Astrocyte of the hippocampus (primary cell): Measurements from ENCODE around the gene TIMM13.

ENCODE experiments used
- DNase-seq: peaks from one replicate; pipeline ENCODE4 v3.0.0; 2011; ENCODE audit warnings: low read depth, low spot score

Gene TIMM13

DNA sequence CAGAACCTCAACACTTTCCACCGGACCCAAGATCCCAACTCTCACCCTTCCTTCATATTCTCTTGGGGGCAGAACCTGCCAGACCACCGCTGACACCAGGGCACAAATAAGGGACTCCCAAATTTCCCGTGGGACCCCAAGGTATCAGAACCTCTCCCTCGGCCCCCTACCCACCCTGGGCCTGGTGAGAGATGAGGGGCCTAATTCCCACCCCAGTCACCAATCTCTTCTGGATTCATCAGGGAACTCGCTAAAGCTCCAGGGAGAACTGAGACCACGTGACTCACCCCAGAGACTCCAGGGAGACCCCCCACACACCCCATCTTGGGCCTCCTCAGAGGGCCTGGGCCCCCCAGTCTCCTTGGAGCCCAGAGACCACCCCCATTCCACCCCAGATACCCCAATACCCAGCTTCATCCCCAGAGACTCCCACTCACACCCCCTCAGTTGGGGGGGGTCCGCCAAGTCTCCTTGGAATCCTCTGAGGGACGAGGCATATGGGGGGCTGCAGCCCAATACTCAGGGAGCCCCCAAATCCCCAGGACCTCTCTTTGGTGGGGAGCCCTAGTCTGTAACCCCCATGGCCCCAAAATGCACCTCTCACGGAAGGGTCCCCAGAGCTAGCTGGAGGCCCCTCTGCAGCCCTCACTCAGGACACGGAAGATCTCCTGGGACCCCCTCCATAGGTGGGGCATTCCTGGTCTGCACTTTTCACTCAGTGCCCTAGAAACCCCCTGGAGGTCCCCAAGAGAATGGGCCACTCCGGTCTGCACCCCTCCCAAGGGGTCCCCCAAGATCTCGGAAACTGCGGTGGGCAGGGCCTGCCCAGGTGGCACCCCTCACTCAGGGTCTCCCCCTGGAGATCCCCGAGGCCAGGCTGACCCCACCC is 27.8 kb upstream of the TIMM13 start:
- no peak for DNase-seq

DNA sequence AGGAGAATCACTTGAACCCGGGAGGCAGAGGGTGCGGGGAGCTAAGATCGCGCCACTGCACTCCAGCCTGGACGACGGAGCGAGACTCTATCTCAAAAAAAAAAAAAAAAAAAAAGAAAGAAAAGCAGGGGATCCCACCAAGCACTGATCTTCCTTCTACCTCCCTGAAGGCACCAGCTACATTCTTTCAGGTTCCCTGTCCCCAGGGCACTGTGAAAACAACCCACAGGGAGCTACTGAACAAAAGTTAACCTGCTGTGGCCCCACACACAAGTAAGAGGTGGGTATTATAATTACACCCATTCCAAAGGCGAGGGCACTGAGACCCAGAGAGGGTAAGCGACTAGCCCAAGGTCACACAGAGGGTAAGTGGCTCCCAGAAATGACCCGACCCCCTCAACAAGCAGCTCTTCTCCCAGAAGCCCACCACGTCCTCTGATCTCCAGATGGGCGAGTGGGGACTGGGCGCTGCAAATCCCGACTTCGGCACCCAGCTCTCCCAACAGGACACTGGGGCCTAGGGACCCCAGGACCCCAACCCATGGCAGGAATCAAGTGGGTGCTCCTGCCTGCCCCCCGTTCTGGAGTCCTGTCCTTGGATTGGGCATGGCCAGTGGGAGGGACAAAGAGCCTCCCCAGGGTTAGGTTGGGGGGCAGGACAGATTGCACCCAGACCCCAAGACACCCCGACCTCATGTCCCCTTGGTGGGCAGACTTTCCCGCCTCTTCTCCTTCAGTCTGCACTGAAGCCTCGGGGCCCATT is 27.0 kb upstream of the TIMM13 start:
- DNase-seq, result no peak

DNA sequence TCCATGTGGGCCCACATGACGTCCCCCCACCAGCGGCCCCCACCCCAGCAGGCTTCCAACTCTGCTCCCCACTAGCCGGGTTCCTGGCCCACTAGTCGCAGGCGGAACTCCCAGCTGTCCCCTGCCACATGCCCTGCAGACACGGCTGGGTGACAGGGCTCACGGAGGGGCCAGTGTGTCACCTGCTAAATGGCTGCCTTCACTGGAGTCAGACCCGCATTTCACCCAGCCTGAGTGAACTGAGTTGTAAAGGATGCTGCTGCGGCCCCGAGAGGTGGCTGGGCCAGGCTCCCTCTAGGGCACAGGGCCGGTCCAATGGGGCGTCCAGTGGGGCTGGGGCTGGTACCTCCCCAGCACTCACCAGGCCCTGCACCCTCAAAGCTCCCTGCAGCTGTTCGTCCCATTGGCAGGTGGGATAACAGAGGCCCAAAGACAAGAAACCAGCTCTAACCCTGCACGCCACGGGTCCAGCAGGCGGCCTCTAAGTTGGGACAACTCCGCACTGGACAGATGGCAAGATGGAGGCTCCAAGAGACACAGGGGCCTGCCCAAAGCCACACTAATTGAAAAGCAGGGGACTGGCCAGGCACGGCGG is 26.1 kb upstream of the TIMM13 start:
- no peak for DNase-seq

DNA sequence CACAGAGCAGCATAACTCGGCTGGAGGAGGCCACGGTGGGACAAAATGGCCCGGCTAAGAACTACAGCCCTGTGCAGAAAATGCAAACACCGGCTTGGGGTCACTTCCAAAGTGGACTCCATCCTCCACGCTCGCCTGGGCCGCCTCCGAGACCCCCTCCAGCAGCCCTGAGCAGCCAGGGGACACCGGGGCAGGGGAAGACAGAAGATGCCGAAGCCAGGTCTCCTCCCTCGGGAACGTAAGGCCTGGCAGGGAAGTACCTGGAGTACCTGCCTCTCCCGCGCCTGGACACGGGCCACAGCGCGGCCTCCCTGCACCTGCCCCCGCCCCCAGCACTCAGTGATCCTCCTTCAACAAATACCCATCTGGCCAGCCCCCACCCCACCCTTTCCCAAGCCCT is 24.4 kb upstream of the TIMM13 start:
- no peak for DNase-seq

DNA sequence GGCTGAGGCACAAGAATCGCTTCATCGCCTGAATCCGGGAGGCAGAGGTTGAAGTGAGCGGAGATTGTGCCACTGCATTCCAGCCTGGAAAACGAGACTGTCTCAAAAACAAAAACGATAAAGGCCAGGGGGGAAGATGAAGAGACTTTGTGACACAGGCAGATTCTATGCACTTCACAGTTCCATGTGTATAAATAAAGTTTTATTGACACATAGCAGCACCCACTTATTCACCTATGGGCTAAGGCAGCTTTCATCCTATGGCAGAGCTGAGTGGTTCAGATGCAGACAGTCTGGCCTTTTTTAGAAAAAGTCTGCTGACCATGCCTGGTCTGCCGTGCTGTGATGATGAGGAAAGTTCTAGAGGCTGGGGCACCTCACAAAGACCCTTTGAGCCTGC is 23.8 kb upstream of the TIMM13 start:
- no peak for DNase-seq

DNA sequence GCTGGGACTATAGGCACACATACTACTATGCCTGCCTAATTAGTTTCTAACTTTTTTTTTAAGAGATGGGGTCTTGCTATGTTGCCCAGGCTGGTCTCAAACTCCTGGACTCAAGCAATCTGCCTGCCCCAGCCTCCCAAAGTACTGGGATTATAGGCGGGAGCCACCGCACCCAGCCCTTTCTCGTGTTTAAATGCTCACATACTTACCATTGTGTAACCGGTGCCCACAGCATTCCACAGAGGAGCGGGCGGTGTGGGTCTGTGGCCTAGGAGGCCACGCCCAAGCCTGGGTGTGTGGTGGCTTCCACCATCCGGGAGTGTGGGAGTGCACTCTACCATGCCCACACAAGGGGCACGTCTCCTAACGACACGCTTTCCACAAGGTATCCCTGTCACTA is 21.6 kb upstream of the TIMM13 start:
- DNase-seq, result peak; percentile 60

DNA sequence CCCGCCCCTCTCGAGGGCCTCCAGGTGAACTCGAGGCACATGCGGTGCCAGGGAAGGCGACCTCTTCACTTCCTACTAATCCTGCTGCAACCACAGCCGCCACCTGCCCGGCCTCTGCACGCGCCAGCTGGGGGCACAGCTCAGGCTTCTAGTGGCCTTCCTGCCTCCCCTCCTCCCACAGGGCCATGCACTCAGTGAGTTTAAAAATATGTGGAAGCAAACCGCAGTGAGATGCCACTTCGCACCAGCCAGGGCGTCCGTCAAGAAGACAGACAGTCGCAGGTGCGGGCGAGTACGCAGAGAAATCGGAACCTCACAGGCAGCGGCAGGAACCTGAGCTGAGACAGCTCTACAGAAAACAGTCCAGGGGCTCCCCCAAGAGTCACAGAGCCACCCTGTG is 19.0 kb upstream of the TIMM13 start:
- no peak for DNase-seq

DNA sequence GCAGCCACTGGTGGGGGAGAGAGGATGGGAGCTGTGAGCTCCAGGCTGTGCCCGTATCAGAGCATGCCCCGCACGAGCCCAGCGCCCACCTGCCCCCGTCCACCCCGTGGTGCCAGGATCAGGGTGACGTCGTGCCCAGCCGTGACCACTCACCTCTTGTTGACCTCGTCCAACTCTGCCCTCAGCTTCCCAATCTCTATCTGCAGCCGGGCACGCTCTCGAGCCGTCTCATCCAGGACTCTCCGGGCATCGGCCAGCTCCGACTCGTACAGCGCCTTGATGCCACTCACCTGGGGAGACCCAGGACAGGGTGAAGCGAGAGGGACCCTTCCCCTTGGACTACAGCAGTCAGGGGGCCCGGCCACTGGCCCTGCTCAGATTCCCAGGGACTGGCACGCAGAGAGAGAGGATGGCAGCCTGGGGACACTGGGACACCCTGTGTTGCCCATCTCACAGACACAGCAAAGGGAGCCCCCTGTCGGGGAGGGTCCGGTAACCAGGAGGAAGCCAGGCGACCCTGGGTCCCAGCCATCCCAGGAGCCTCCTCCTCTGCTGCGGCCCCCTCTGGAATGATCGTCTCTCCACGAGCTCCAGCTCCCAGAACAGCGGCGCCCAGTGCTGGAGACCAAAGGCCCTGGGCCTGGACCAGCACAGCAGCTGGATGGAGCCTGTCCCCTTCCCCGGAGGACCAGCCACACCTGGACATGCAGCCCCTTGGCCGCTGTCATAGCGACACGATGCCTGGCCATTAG is 17.0 kb upstream of the TIMM13 start:
- no peak for DNase-seq

DNA sequence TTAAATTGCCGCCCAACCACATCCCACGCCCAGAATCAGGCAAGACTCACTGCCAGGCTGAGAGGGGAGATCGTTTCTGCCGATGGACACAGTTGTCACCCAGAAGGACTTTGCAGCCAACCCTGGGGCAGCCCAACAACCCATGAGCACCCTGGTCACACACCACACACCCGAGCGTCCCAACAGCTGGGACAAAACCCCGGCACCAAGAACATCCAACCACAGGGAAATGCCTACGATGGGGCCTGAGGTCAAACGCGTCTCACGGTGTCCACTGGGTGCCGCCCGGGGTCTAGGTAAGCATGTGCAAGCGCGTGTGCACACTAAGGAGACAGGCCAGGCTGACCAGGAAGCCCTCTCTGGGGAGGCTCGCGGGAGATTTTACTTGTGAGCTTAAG is 16.4 kb upstream of the TIMM13 start:
- no peak for DNase-seq

DNA sequence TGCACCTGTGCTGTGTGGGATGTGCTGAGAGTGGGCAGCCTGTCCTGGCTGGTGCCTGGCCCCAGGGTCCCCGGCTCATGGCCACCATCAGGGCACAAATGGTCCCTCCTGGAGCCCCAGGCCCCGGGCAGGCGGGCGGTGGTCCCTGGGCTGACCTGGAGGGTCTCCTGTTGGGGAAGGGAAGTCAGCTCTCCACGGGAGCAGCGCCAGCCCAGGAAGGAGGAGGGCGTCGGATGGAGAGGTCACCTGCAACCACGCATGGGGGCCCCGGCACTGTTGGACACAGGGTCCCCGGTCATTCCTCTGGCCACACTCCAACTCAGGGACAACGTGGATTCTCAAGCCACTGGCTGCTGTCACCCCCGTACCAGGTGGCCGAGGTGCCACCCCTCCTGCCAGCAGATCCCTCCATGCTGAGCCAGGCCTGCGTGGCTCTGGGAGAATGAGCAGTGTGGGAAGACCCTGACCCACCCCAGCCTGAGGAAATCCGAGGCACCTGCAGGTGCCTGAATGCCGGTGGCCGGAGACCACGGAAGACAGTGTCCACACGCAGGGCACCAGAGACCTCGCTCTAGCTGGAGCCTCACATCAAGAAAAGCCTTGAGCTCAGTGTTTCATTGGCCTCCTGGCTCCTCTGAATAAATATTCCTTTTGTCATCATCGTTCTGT is 15.9 kb upstream of the TIMM13 start:
- DNase-seq, result no peak

DNA sequence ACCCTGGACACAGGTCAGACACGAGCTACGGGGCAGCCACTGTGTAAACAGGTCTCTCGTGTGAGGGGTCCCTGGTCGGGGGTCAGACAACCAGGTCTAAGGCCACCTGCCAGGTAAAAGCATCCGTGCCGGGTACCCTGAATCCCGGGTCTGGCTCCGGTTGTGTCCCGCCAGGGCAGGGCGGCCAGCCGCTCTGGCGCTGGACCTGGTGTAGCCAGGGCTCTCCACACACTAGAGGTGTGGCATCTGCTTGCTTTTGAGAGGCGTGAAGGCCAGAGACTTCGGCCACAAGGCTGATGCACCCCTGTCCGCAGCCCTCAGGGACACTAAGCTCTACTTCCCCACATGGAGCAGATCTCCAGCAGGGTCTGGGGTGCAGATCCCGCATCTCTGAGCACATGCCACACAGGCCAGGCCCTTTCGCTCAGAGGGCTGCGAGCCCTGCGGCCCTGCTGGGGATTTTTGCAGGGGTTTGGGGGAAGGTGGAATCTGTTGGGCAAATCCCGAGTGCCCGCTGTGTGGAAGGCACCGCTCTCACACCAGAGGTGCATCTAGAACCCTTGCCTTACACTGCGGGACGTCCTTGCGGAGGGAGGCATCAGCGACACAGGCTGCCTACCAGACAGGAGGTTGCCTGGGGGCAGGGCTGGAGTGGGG is 13.8 kb upstream of the TIMM13 start:
- no peak for DNase-seq

DNA sequence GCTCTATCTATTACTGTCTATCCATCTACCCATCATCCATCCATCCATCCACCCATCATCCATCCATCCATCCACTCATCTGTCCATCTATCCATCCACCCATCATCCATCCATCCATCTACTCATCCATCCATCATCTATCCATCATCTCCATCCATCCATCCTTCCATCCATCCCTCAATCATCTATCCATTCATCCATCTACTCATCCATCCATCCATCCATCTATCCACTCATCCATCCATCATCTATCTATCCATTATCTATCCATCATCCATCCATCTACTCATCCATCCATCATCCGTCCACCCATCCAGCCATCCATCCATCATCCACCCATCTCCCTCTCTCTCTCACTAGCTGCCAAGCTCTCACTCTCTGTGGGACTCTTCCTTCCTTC is 13.1 kb upstream of the TIMM13 start:
- DNase-seq, result no peak

DNA sequence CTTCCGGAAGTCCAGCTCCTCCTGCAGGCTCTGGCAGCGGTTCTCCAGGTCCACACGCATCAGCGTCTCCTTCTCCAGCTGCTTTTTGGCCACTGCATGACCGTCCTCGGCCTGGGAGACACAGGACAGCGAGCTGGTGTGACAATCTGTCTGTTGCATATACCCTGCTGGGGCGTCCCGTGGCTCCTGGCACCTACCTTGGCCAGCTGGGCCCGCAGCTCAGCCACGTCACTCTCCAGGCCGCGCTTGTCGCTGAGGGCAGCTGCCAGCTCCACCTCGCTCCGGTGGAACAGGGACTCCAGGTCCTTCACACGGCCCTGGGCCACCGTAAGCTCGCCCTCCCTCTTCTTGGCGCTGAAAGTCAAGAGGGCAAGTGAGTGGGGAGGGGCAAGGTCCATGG is 10.8 kb upstream of the TIMM13 start:
- DNase-seq, result no peak

DNA sequence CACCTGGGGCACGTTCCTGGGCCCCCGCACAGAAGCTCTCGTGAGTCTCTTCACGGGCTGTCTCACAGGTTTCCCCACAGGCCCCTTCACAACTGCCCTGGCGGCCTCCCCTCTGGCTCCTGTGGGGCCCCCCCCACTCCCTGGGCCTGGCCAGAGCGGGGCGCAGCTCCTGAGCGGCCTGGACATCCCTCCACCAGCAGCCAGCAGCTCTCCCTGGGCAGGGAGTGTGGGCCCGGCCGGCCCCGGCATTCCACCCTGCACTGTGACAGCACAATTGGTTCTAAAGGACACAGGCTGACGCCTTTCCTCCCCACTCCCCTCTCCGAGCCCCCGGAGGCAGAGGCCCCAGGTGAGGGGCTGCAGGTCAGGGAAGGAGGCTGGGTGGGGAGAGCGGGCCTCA is 9.5 kb upstream of the TIMM13 start:
- no peak for DNase-seq

DNA sequence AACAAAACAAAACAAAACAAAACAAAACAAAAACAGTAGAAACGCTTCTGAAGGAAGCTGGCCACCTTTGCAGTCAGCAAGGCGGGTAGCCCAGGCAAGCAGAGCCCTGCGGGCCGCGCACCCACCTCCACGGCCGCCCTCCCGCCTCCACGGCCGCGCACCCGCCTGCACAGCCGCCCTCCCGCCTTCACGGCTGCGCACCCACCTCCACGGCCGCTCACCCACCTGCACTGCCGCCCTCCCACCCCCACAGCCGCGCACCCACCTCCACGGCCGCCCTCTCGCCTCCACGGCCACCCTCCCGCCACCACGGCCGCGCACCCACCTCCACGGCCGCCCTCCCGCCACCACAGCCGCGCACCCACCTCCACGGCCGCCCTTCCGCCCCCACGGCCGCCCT is 9.0 kb upstream of the TIMM13 start:
- DNase-seq, result no peak

DNA sequence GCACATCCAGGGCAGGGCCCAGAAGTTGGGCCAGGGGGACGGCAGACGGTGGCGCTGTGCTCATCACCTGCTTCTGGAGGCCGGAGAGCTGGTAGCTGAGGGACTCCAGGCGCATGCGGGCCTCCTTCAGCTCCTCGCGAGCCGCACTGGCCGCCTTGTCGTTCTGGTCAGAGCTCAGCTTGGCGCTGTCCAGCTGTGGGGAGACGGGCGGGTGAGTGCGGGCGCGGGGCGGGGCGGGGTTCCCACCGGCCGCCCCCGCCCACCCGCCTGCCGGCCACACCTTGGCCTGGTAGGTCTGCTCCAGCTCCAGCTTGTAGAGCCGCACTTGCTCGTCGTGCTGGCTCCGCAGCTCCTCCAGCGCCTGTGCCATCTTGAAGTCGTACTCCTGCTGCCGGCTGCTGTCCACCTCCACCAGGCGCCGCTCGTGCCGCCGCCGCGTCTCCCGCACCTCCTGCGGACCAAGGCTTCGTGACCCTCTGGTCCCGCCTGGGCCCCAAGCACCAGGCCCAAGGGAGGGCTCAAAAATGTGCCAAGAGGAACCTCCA is 7.4 kb upstream of the TIMM13 start:
- DNase-seq, result no peak

DNA sequence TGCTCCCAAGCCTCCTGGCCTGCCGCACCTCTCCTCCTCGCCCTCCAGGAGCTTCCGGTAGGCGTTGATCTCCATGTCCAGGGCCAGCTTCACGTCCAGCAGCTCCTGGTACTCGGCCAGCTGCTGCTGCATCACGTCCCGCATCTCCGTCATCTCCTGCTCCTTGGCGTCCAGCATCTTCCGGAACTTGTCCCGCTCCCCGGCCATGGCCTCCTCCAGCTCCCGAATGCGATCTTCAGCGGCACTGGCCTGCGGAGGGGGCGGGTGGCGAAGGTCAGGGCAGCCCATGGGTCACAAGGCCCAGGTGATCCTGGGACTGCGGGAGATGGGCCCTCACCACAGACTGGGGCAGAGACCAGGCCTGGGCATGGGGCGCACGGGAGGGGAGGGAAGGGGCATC is 6.9 kb upstream of the TIMM13 start:
- DNase-seq, result no peak

DNA sequence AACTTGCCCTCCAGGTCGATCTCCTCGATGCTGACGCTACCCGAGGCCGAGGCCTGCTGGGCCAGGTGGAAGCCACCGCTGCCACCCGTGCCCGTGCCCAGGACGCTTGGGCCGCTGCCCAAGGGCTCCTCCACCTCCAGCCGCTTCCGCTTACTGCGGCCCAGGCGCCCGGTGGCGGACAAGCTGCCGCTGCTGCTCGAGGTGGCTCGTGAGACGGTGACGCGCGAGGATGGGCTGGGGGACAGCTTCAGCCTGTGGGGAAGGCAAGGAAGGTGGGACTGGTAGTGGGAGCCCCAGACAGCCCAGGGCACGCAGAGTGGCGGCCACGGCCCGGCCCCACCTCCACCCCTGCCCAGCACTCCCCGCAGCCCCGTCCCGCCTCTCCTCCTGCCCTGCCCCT is 6.5 kb upstream of the TIMM13 start:
- DNase-seq, result no peak

DNA sequence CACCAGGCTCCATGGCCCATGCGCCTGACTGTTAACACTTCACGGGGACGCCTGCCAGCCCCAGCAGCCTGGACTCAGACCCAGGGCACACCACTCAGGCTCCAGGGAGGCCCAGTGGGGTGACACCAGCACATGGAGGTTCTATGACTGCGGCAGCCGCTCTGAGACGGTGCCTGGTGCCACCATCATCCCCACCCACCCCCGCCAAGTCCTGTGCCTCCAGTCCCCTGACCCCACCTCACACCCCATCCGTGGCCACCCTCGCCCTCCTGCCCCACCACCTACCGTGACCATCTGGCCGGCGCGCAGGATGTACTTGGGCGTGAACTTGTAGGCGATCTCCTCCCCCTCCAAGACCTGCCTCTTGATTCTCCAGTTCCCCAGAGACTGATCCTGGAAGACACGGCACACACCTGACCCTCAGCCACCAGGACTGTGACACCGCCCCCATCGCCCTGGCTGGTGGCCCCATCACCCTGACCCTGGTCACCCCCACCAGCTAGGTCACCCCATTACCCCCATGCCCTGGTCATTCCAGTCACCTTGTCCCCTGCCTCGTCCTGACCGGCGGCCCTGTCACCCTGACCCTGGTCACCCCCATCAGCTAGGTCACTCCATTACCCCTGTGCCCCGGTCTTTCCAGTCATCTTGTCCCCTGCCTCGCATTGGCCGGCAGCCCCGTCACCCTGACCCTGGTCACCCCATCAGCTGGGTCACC is 4.9 kb upstream of the TIMM13 start:
- no peak for DNase-seq
